HS-5 (cell line): ENCODE results near the gene COBL.

Source experiments
- DNase-seq: peaks from one replicate; pipeline ENCODE4 v3.0.0-alpha.2; 2012; ENCODE audit warnings: low read depth

COBL gene

GRCh38 chr7:51316666-51317581 lies at the start of gene COBL:
Gene COBL (minus strand): TSS chr7:51316809. CDS start chr7:51316633, 176 bp downstream.
- no peak for DNase-seq

- no peak for DNase-seq
Measured at GRCh38 chr7:51366172-51366728, 49.6 kb upstream of the COBL start.

GRCh38 chr7:51357821-51358220 lies 41.2 kb upstream of the COBL start:
- no peak for DNase-seq

- no peak for DNase-seq
Measured at GRCh38 chr7:51356849-51357516, 40.4 kb upstream of the COBL start.

GRCh38 chr7:51354897-51355296 lies 38.3 kb upstream of the COBL start:
- no peak for DNase-seq

GRCh38 chr7:51354434-51354833 lies 37.8 kb upstream of the COBL start:
- DNase-seq = no peak

GRCh38 chr7:51352174-51353100 lies 35.8 kb upstream of the COBL start:
- DNase-seq = no peak

- no peak for DNase-seq
Measured at GRCh38 chr7:51351661-51352060, 35.1 kb upstream of the COBL start.

GRCh38 chr7:51350546-51350896 lies 33.9 kb upstream of the COBL start:
- no peak for DNase-seq

GRCh38 chr7:51349820-51350545 lies 33.4 kb upstream of the COBL start:
- peak; percentile 15 for DNase-seq

GRCh38 chr7:51346126-51346525 lies 29.5 kb upstream of the COBL start:
- DNase-seq = no peak

GRCh38 chr7:51344406-51345138 lies 28.0 kb upstream of the COBL start:
- no peak for DNase-seq

- no peak for DNase-seq
Measured at GRCh38 chr7:51340936-51341335, 24.3 kb upstream of the COBL start.

GRCh38 chr7:51340029-51340838 lies 23.6 kb upstream of the COBL start:
- DNase-seq = no peak

- no peak for DNase-seq
Measured at GRCh38 chr7:51335057-51335456, 18.4 kb upstream of the COBL start.

GRCh38 chr7:51329696-51330263 lies 13.2 kb upstream of the COBL start:
- DNase-seq = no peak

- DNase-seq = no peak
Measured at GRCh38 chr7:51328351-51328801, 11.8 kb upstream of the COBL start.

GRCh38 chr7:51327287-51327717 lies 10.7 kb upstream of the COBL start:
- no peak for DNase-seq

- no peak for DNase-seq
Measured at GRCh38 chr7:51326656-51327286, 10.2 kb upstream of the COBL start.
